GM23338 (cell line): ENCODE results near the gene TP53BP1.

ENCODE experiments used
- CREB1 ChIP-seq: fragments of 250-450 bp; sonication (Bioruptor Pico); IDR thresholded peaks from 2 replicates; pipeline ENCODE4 v1.5.0; 2020; ENCODE audit warnings: low read depth, mild to moderate bottlenecking, moderate library complexity
- ETS1 ChIP-seq: IDR thresholded peaks from 2 replicates; pipeline ENCODE4 v1.6.1; 2016; ENCODE audit warnings: antibody characterized with exemption
- EZH2 ChIP-seq: fragments of 200-600 bp; sonication (generic); IDR thresholded peaks from one replicate; pipeline ENCODE4 v1.8.0; 2017; ENCODE audit warnings: antibody characterized with exemption, mild to moderate bottlenecking, low read depth; ENCODE audit not compliant: unreplicated experiment
- JUNB ChIP-seq: IDR thresholded peaks from one replicate; pipeline ENCODE4 v1.6.1; 2016; ENCODE audit warnings: antibody characterized with exemption; ENCODE audit not compliant: unreplicated experiment
- POLR2AphosphoS5 ChIP-seq: IDR thresholded peaks from 2 replicates; pipeline ENCODE4 v1.6.1; 2016; ENCODE audit warnings: antibody characterized with exemption, low read depth
- ZNF462 ChIP-seq: fragments of 250-450 bp; sonication (Bioruptor Pico); IDR thresholded peaks from 2 replicates; pipeline ENCODE4 v1.5.0; 2020; ENCODE audit warnings: mild to moderate bottlenecking, moderate library complexity
- TF ChIP-seq, protein P1 (sequence below), 2 experiments: fragments of 200-600 bp in 1 of 2; sonication (generic) in 1 of 2; conservative IDR thresholded peaks; 2 replicates each; pipeline versions ENCODE4 v1.5.1 to v1.6.1; 2016 to 2017; ENCODE audit warnings: antibody characterized with exemption in 2 of 2, low read depth in 2 of 2, mild to moderate bottlenecking in 2 of 2, moderate library complexity in 1 of 2

- TF ChIP-seq ZNF462 (CRISPR knock-in tag) (no peak), POLR2AphosphoS5 (no peak), EZH2 (no peak), ETS1 (no peak), CREB1 (CRISPR knock-in tag) (no peak), JUNB (no peak)
- TF ChIP-seq, protein P1, sequence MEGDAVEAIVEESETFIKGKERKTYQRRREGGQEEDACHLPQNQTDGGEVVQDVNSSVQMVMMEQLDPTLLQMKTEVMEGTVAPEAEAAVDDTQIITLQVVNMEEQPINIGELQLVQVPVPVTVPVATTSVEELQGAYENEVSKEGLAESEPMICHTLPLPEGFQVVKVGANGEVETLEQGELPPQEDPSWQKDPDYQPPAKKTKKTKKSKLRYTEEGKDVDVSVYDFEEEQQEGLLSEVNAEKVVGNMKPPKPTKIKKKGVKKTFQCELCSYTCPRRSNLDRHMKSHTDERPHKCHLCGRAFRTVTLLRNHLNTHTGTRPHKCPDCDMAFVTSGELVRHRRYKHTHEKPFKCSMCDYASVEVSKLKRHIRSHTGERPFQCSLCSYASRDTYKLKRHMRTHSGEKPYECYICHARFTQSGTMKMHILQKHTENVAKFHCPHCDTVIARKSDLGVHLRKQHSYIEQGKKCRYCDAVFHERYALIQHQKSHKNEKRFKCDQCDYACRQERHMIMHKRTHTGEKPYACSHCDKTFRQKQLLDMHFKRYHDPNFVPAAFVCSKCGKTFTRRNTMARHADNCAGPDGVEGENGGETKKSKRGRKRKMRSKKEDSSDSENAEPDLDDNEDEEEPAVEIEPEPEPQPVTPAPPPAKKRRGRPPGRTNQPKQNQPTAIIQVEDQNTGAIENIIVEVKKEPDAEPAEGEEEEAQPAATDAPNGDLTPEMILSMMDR (conservative IDR thresholded peaks at IDR 0.05; ENCODE audit: low read depth in 2 of 2): no peak
Observed at GRCh38 chr15:43529587-43530345, 36.8 kb upstream of the TP53BP1 start.
